Sigmoid colon (tissue), 7 donors: Measurements from ENCODE around the gene C1orf198. TPM values are rescaled to one million over a fixed set of nuclear protein-coding genes. Genes with fewer than 3 reads are reported as not detected.

Source experiments
- DNase-seq: peaks from one replicate; pipeline ENCODE4 v3.0.0-alpha.2; 2019
- H3K27ac ChIP-seq, 4 donors: fragments of 200-600 bp; sonication (generic); one replicate each; pipeline ENCODE4 v1.5.1; 2016 to 2019; ENCODE audit warnings: mild to moderate bottlenecking in 1 of 4
- H3K27me3 ChIP-seq, 3 donors: fragments of 200-600 bp; sonication (generic); one replicate each; pipeline ENCODE4 v1.5.1; 2019; ENCODE audit warnings: mild to moderate bottlenecking in 1 of 3
- H3K36me3 ChIP-seq, 4 donors: fragments of 200-600 bp; sonication (generic); one replicate each; pipeline ENCODE4 v1.5.1; 2016 to 2019
- H3K4me1 ChIP-seq, 4 donors: fragments of 200-600 bp; sonication (generic); one replicate each; pipeline ENCODE4 v1.5.1; 2017 to 2019
- H3K4me3 ChIP-seq, 4 donors: fragments of 200-600 bp; sonication (generic); one replicate each; pipeline ENCODE4 v1.5.1; 2017 to 2019; ENCODE audit warnings: mild to moderate bottlenecking in 2 of 4, moderate library complexity in 1 of 4
- H3K9me3 ChIP-seq, 4 donors: fragments of 200-600 bp in 3 of 4; sonication (generic) in 3 of 4; one replicate each; pipeline versions ENCODE4 v1.5.1 to v1.6.1; 2013 to 2019
- EP300 ChIP-seq, 4 donors: sonication (generic); formaldehyde crosslinking; IDR thresholded peaks; one replicate each; pipeline ENCODE4 v1.6.1; 2017; ENCODE audit warnings: antibody characterized with exemption in 4 of 4
- POLR2A ChIP-seq, 2 donors: fragments of 450-650 bp; IDR thresholded peaks; one replicate each; pipeline ENCODE4 v1.6.1; 2016; ENCODE audit warnings: antibody characterized with exemption in 2 of 2, mild to moderate bottlenecking in 2 of 2, moderate library complexity in 2 of 2
- POLR2AphosphoS5 ChIP-seq, 4 donors: sonication (generic); formaldehyde crosslinking; IDR thresholded peaks; one replicate each; pipeline ENCODE4 v1.6.1; 2017; ENCODE audit warnings: antibody characterized with exemption in 4 of 4
- WGBS, 2 donors: extraction: QIAGEN DNeasy Blood & Tissue Kit; methylation state at CpG; one replicate each; pipeline ENCODE4 v1.1.7; 2013; 5-methylcytosine and 5-hydroxymethylcytosine counted together
- intact Hi-C: fragments of 100-400 bp; cut with DNase I; formaldehyde crosslinking; loops from one replicate; pipeline ENCODE4 v1.15.1; 2023
- polyA plus RNA-seq, 3 donors: library from polyadenylated mRNA; stranded (reverse); fragments of 200-250 nt; gene quantifications; one replicate each; pipeline ENCODE4 v1.2.3, GENCODE V29; 2013
- total RNA-seq, 4 donors: library from RNA; depleted of rRNA; stranded (reverse); fragments of >200 nt; gene quantifications; one replicate each; pipeline ENCODE4 v1.1.0, GENCODE V29; 2016
- TF ChIP-seq, protein P1 (sequence below), 4 experiments: fragments of 450-650 bp in 3 of 4; fragments of 200-600 bp in 1 of 4; IDR thresholded peaks; one replicate each; pipeline ENCODE4 v1.5.1; 2016 to 2019; ENCODE audit warnings: antibody characterized with exemption in 4 of 4, mild to moderate bottlenecking in 3 of 4, moderate library complexity in 2 of 4
- donor health status: healthy with polysubstance abuse.
- donor health status: Bipolar disorder and iron deficiency.
- donor health status: healthy.

The C1orf198 gene, protein sequence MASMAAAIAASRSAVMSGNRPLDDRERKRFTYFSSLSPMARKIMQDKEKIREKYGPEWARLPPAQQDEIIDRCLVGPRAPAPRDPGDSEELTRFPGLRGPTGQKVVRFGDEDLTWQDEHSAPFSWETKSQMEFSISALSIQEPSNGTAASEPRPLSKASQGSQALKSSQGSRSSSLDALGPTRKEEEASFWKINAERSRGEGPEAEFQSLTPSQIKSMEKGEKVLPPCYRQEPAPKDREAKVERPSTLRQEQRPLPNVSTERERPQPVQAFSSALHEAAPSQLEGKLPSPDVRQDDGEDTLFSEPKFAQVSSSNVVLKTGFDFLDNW
- total RNA-seq = 10 to 100 TPM; 42.1 to 63.5 (median 55.5) TPM
- polyA plus RNA-seq = 10 to 100 TPM in 1 of 3 donors, 1 to 10 TPM in 2; 4.9 to 11.7 (median 6.6) TPM

DNA sequence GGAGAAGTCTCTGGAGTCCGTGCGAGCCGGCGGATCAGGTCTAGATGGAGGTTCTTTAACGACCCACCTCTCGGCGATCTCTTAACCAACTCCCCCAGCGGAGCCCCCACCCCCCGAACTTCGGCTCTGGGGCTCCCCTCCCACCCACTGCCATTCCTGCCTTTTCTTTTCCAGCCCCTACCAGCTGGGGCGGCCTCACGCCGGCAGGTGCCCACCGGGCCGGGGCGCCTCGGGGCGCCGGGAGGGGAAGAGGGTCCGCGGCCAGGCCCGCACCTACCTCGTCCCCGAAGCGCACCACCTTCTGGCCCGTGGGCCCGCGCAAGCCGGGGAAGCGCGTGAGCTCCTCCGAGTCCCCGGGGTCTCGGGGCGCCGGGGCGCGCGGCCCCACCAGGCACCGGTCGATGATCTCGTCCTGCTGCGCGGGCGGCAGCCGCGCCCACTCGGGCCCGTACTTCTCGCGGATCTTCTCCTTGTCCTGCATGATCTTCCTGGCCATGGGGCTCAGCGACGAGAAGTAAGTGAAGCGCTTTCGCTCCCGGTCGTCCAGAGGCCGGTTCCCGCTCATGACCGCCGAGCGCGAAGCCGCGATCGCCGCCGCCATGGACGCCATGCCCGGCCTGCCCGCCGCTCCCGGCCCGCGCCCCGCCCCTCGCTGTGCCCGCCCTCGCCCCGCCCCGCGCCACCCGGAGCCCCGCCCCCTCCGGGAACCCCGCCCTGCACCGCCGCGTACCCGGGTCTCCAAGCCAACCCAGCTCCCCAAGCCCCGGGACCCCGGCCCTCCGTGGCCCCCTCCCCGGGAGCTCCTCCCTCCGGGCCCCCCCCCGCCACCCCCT, at the start of gene C1orf198:
Gene C1orf198 (minus strand): TSS at position 619 of the 833 bp plus-strand sequence. CDS start 9 bp downstream, at position 610.
- Histone ChIP-seq H3K4me3 (peak within 1 kb of the TSS; percentile 90 to 96 (median 92)), H3K27me3 (no peaks in the 10 kb centered on the region), H3K36me3 (no peaks in the 10 kb centered on the region), H3K4me1 (peaks cover 0 to 54% (median 49%) of the 10 kb centered on the region in 4 donors), H3K9me3 (no peaks in the 10 kb centered on the region), H3K27ac (peak within 1 kb of the TSS; percentile 90 to 95 (median 93))
- WGBS, 2 donors = 1% methylated on average over 96 of the region's 96 CpGs
- intact Hi-C loops = loop anchor here (5.0 kb wide), 3 partner anchors 39 to 659 kb away; partner anchors contain the start of gene TSNAX
- DNase-seq = peak; percentile 82
- TF ChIP-seq POLR2A (IDR thresholded peaks at IDR 0.05) (peak; percentile 28 to 32), POLR2AphosphoS5 (IDR thresholded peaks at IDR 0.05) (peak; percentile 69 to 91 (median 80)), EP300 (IDR thresholded peaks at IDR 0.05) (no peak)
- TF ChIP-seq, protein P1, sequence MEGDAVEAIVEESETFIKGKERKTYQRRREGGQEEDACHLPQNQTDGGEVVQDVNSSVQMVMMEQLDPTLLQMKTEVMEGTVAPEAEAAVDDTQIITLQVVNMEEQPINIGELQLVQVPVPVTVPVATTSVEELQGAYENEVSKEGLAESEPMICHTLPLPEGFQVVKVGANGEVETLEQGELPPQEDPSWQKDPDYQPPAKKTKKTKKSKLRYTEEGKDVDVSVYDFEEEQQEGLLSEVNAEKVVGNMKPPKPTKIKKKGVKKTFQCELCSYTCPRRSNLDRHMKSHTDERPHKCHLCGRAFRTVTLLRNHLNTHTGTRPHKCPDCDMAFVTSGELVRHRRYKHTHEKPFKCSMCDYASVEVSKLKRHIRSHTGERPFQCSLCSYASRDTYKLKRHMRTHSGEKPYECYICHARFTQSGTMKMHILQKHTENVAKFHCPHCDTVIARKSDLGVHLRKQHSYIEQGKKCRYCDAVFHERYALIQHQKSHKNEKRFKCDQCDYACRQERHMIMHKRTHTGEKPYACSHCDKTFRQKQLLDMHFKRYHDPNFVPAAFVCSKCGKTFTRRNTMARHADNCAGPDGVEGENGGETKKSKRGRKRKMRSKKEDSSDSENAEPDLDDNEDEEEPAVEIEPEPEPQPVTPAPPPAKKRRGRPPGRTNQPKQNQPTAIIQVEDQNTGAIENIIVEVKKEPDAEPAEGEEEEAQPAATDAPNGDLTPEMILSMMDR (IDR thresholded peaks at IDR 0.05) = no peak

DNA sequence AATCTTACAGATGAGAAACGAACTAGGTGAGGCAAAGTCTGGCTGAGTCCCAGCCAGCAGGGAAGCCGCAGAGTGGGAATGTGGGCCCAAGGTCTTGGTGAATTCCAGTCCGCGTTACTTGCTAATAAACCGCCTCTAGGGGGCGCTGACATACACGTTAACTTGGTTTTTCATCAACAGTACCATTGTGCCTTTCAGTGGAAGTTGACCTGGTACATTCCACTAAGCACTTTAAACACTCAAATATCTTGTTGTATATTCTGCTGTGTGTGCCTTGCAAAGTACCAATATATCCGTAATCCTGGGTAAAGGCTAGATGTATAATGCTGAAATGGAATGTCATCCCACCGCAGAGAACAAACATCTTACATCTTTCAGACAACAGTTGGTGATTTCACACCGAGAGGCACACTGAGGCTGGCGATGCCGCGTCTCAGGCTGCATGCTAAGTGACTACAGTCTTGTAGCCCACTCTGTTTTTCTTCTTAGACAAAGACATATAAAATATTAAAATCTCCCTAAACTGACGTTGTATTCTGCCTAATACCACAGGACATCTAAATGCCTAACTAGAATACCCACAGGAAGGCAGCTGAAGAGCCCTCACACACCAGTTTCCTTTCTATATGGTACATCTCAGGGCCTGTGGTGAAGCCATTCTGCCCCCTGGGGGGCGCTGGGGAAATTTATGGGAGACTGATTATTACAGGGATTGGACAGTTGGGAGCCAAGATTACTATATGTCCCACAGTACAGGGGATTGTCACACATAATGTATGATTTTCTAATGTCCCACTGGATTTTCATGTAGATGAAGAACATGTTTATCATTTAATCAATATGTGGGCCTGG, 49.2 kb upstream of the C1orf198 start:
- Histone ChIP-seq H3K4me1 (no peaks in the 10 kb centered on the region), H3K27me3 (no peaks in the 10 kb centered on the region), H3K36me3 (peaks cover 0 to 41% (median 7%) of the 10 kb centered on the region in 4 donors), H3K27ac (no peak overlapping the region), H3K4me3 (no peak overlapping the region), H3K9me3 (no peaks in the 10 kb centered on the region)
- intact Hi-C loops = loop anchor here (1.0 to 10.0 kb wide), 2 partner anchors 119 to 297 kb away; no protein-coding TSS in a partner anchor
- TF ChIP-seq POLR2AphosphoS5 (IDR thresholded peaks at IDR 0.05) = no peak
- TF ChIP-seq, protein P1 (IDR thresholded peaks at IDR 0.05) = peak; percentile 30 to 66 (median 44)
- DNase-seq = peak; percentile 75
- WGBS, 2 donors = 46 to 58% methylated on average over 15 of the region's 15 CpGs

DNA sequence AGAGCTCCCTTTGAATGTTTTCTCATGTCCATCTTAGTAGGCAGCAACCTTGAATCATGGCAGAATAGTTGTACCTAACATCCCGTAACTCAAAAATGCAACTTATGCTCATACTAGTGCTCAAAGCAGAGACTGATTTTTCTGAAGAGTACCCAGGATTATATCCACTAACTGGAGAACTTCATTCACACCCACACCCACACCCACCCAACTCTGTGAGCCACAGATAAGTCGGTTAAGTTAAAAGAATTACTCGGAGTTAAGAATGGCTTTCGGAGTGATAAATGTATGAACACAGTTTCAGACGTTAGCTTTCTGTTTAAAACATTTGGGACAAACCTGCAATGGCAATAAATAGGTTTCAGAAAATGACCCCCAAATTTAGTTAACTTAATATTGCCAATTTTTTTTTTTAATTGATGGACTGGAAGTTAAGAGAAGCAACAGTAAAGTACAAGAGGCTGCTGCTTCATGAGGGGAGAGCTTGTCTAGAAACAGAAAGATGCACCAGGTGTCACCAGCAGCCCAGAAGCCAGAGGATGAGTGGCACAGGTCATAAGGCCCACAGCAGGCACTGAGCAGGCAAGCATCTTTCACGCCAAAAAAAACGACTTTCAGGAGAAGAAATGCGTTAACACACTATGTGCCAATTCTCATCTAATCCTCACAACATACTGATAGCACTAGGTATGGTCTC, 48.4 kb upstream of the C1orf198 start:
- no peaks in the 10 kb centered on the region for H3K9me3 ChIP-seq
- no peak for DNase-seq
- no peak overlapping the region for H3K4me3 ChIP-seq
- peaks cover 0 to 40% (median 7%) of the 10 kb centered on the region in 4 donors for H3K36me3 ChIP-seq
- H3K4me1 ChIP-seq = no peaks in the 10 kb centered on the region
- TF ChIP-seq EP300 (IDR thresholded peaks at IDR 0.05) (no peak), POLR2A (IDR thresholded peaks at IDR 0.05) (no peak)
- TF ChIP-seq, protein P1 (IDR thresholded peaks at IDR 0.05) = no peak
- 80 to 89% methylated on average over 8 of the region's 8 CpGs for WGBS, 2 donors
- H3K27ac ChIP-seq = no peak overlapping the region
- intact Hi-C loops = loop anchor here (1.0 to 10.0 kb wide), 2 partner anchors 118 to 298 kb away; no protein-coding TSS in a partner anchor
- H3K27me3 ChIP-seq = no peaks in the 10 kb centered on the region

DNA sequence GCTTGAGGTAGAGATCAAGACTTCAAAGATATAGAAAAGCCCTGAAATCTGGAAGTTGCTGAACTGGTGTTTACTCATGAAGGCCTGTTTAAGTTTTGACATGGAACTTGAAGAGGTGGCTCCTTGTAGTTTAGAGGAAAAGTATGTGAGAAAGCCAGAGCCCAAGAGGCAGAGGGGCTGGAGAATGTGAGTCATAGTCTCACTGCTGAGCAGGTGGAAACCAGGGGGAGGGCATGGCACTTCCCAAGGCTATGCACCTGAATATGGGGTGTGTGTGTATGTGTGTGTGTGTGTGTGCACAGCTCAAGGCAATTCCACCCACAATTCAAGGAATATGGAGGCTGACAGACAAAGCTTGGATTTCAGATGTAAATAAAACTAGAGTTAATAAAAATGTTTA, 46.8 kb upstream of the C1orf198 start:
- intact Hi-C loops = loop anchor here (10.0 kb wide), 1 partner anchor 300 kb away; no protein-coding TSS in a partner anchor
- Histone ChIP-seq H3K27ac (no peak overlapping the region), H3K9me3 (no peaks in the 10 kb centered on the region), H3K36me3 (peaks cover 0 to 24% (median 6%) of the 10 kb centered on the region in 4 donors), H3K27me3 (no peaks in the 10 kb centered on the region), H3K4me3 (no peak overlapping the region), H3K4me1 (peaks cover 0 to 15% (median 12%) of the 10 kb centered on the region in 4 donors)
- TF ChIP-seq POLR2AphosphoS5 (IDR thresholded peaks at IDR 0.05) = no peak
- TF ChIP-seq, protein P1 (IDR thresholded peaks at IDR 0.05) = no peak
- TF ChIP-seq EP300 (IDR thresholded peaks at IDR 0.05) = no peak
- TF ChIP-seq POLR2A (IDR thresholded peaks at IDR 0.05) = no peak
- no peak for DNase-seq
